ENCODE measurements around the gene HSD17B4.

- TF ChIP-seq POLR2A (IDR thresholded peaks at IDR 0.05; ENCODE audit: low read length): no peak
- TF ChIP-seq GATA1 (IDR thresholded peaks at IDR 0.05; ENCODE audit: low read depth, low read length): no peak
These were observed 89.4 kb downstream of the HSD17B4 start for GRCh38 chr5:119541716-119542115.
